Breast epithelium (tissue), 4 donors: ENCODE measurements around the gene SCAI. TPM values are rescaled to one million over a fixed set of nuclear protein-coding genes. Genes with fewer than 3 reads are reported as not detected.
"Not testable (repeated sequence)": the region's sequence is repeated elsewhere in the genome, so short reads cannot be mapped to it uniquely, and the experiment has no call there.

Source experiments
- DNase-seq, 2 donors: peaks; one replicate each; pipeline ENCODE4 v3.0.0-alpha.2; 2019; ENCODE audit warnings: low spot score in 2 of 2
- H3K27ac ChIP-seq, 2 donors: fragments of 200-600 bp; sonication (generic) in 1 of 2; one replicate each; pipeline ENCODE4 v1.5.1; 2016 to 2019; ENCODE audit warnings: mild to moderate bottlenecking in 1 of 2
- H3K27me3 ChIP-seq, 2 donors: fragments of 200-600 bp; sonication (generic) in 1 of 2; one replicate each; pipeline versions ENCODE4 v1.5.1 to v1.6.0; 2017 to 2019; ENCODE audit warnings: control low read depth in 1 of 2, mild to moderate bottlenecking in 1 of 2
- H3K36me3 ChIP-seq: fragments of 200-600 bp; one replicate; pipeline ENCODE4 v1.5.1; 2019
- H3K4me1 ChIP-seq, 2 donors: fragments of 200-600 bp; sonication (generic); one replicate each; pipeline ENCODE4 v1.5.1; 2016 to 2019; ENCODE audit warnings: control low read depth in 1 of 2
- H3K4me3 ChIP-seq, 3 donors: fragments of 200-600 bp; sonication (generic); 1 replicate in 2 of 3; 2 replicates in 1 of 3; pipeline ENCODE4 v1.5.1; 2016 to 2019; ENCODE audit warnings: mild to moderate bottlenecking in 3 of 3, moderate library complexity in 2 of 3
- H3K9me3 ChIP-seq, 2 donors: fragments of 200-600 bp; sonication (generic) in 1 of 2; one replicate each; pipeline ENCODE4 v1.5.1; 2016 to 2019; ENCODE audit warnings: control low read depth in 1 of 2
- CTCF ChIP-seq, 3 donors: fragments of 450-650 bp; IDR thresholded peaks; one replicate each; pipeline ENCODE4 v1.5.1; 2016 to 2017; ENCODE audit warnings: antibody characterized with exemption in 3 of 3, mild to moderate bottlenecking in 3 of 3, moderate library complexity in 3 of 3
- POLR2A ChIP-seq: fragments of 450-650 bp; IDR thresholded peaks from one replicate; pipeline ENCODE4 v1.6.1; 2016; ENCODE audit warnings: antibody characterized with exemption, mild to moderate bottlenecking, moderate library complexity
- POLR2AphosphoS5 ChIP-seq, 3 donors: sonication (generic); formaldehyde crosslinking; IDR thresholded peaks; one replicate each; pipeline ENCODE4 v1.6.1; 2017; ENCODE audit warnings: antibody characterized with exemption in 3 of 3
- intact Hi-C: fragments of 100-400 bp; cut with DNase I; formaldehyde crosslinking; loops from one replicate; pipeline ENCODE4 v1.15.1; 2023; ENCODE audit warnings: low total_unique reads
- total RNA-seq, 3 donors: library from RNA; depleted of rRNA; stranded (reverse); fragments of >200 nt; gene quantifications; one replicate each; pipeline ENCODE4 v1.1.0, GENCODE V29; 2016

SCAI gene
- total RNA-seq, 3 donors from 2014 or later: 9.3 to 12.9 (median 11.5) TPM

- Histone ChIP-seq H3K9me3 (no peaks in the 10 kb centered on the region), H3K36me3 (no peaks in the 10 kb centered on the region), H3K4me3 (no peak overlapping the region), H3K27ac (no peak overlapping the region), H3K4me1 (no peaks in the 10 kb centered on the region), H3K27me3 (no peaks in the 10 kb centered on the region)
- intact Hi-C loops: no loop called here
- no peak for DNase-seq
- TF ChIP-seq CTCF (IDR thresholded peaks at IDR 0.05): no peak
- no peak for TF ChIP-seq POLR2AphosphoS5 (IDR thresholded peaks at IDR 0.05)
These were observed 40.2 kb upstream of the SCAI start for GRCh38 chr9:125183561-125183960.

GRCh38 chr9:125183054-125183453 is 39.7 kb upstream of the SCAI start:
- DNase-seq: no peak
- no peaks in the 10 kb centered on the region for H3K9me3 ChIP-seq

GRCh38 chr9:125181756-125182155 is 38.4 kb upstream of the SCAI start:
- H3K27ac ChIP-seq, H3K27me3 ChIP-seq, intact Hi-C loops, H3K9me3 ChIP-seq, H3K4me3 ChIP-seq, H3K36me3 ChIP-seq, H3K4me1 ChIP-seq, DNase-seq: not testable (repeated sequence)

More at GRCh38 chr9:125183054-125183453, 39.7 kb upstream of the SCAI start:
- Histone ChIP-seq H3K27ac (no peak overlapping the region), H3K4me1 (no peaks in the 10 kb centered on the region), H3K27me3 (no peaks in the 10 kb centered on the region), H3K4me3 (no peak overlapping the region), H3K36me3 (no peaks in the 10 kb centered on the region)
- no peak for TF ChIP-seq POLR2AphosphoS5 (IDR thresholded peaks at IDR 0.05)
- no peak for TF ChIP-seq CTCF (IDR thresholded peaks at IDR 0.05)
- intact Hi-C loops: no loop called here

- intact Hi-C loops: no loop called here
These were observed 37.5 kb upstream of the SCAI start for GRCh38 chr9:125180876-125181275.

GRCh38 chr9:125179776-125180175 is 36.4 kb upstream of the SCAI start:
- H3K9me3 ChIP-seq, DNase-seq, H3K27me3 ChIP-seq, H3K36me3 ChIP-seq, H3K4me3 ChIP-seq, intact Hi-C loops, H3K4me1 ChIP-seq, H3K27ac ChIP-seq: not testable (repeated sequence)

More at GRCh38 chr9:125180876-125181275, 37.5 kb upstream of the SCAI start:
- Histone ChIP-seq H3K36me3 (no peaks in the 10 kb centered on the region), H3K27me3 (no peaks in the 10 kb centered on the region), H3K4me3 (no peak overlapping the region), H3K4me1 (no peaks in the 10 kb centered on the region), H3K27ac (no peak overlapping the region), H3K9me3 (no peaks in the 10 kb centered on the region)
- DNase-seq: no peak
- no peak for TF ChIP-seq CTCF (IDR thresholded peaks at IDR 0.05)

GRCh38 chr9:125177888-125178287 is 34.6 kb upstream of the SCAI start:
- no peak for DNase-seq
- no peaks in the 10 kb centered on the region for H3K27me3 ChIP-seq
- no peak overlapping the region for H3K27ac ChIP-seq
- intact Hi-C loops: no loop called here
- TF ChIP-seq POLR2A (no peak), POLR2AphosphoS5 (IDR thresholded peaks at IDR 0.05) (no peak), CTCF (IDR thresholded peaks at IDR 0.05) (no peak)
- H3K4me1 ChIP-seq: no peaks in the 10 kb centered on the region
- H3K9me3 ChIP-seq: no peaks in the 10 kb centered on the region
- no peak overlapping the region for H3K4me3 ChIP-seq
- no peaks in the 10 kb centered on the region for H3K36me3 ChIP-seq
